ENCODE results near the gene RHBDF2.

The RHBDF2 gene

DNA sequence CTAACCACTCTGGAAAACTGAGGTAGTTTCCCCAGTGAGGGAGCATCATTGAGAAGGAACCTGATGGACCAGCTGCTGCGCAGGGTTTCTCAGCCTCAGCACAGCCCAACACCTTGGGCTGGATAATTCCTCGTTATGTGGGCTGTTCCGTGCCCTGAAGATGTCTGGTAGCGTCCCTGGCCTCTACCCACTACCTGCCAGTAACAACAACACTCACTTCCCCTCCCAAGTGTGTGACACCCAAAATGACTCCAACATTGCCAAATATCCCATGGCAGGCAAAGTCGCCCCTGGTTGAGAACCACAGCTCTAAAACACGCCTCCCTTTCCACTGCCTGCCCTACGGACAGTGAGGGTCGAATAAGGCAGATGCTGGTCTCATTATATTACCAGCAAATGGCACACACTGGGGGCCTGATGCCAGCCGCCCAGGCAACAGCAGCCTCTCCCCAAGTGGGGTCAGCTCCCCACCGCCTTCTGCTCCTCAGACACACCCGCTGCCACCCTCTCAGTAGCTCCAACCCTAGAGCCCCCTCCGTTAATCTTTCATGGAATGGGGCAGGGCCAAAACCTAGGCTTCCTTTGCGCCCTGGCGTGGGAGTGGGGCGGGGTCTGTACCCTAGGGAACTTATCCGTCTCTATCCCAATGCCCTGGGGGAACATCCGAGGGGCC is 1.0 kb downstream of the RHBDF2 start:
- Histone ChIP-seq H3K4me1 (ENCODE audit: control insufficient read depth in 1 of 2, insufficient read depth in 2 of 2, low read length in 2 of 2) (peaks cover 23 to 34% of the 10 kb centered on the region in 2 experiments), H2BK120ac (ENCODE audit: insufficient read depth, low read length, poor library complexity) (no peak overlapping the region), H4K12ac (ENCODE audit: low read depth, low read length) (no peak overlapping the region), H3K36me3 (ENCODE audit: control insufficient read depth in 1 of 2, insufficient read depth in 2 of 2, low read length in 2 of 2) (no peaks in the 10 kb centered on the region), H2BK12ac (ENCODE audit: low read length) (no peak overlapping the region), H3K9ac (ENCODE audit: low read length) (no peak overlapping the region), H3K18ac (ENCODE audit: low read length) (no peak overlapping the region), H2BK5ac (ENCODE audit: low read depth, low read length, poor library complexity) (no peak overlapping the region), H4K8ac (ENCODE audit: low read depth, low read length) (no peak overlapping the region), H3K23ac (ENCODE audit: low read length) (no peak overlapping the region), H3K4me2 (ENCODE audit: low read length) (peak overlapping the region; percentile 95), H3K79me2 (ENCODE audit: control insufficient read depth, insufficient read depth, low read length, poor library complexity) (no peaks in the 10 kb centered on the region), H3K4me3 (ENCODE audit: low read depth, low read length) (no peak overlapping the region), H3K4ac (ENCODE audit: low read depth, low read length) (no peak overlapping the region), H3K79me1 (ENCODE audit: low read length) (peaks cover 5% of the 10 kb centered on the region), H3K14ac (ENCODE audit: low read length) (no peak overlapping the region), H4K91ac (ENCODE audit: low read depth, low read length) (no peak overlapping the region), H3K27me3 (ENCODE audit: insufficient read depth, low read length) (no peaks in the 10 kb centered on the region), H3K9me3 (ENCODE audit: insufficient read depth, low read depth, low read length) (peaks cover 4% of the 10 kb centered on the region), H3K27ac (ENCODE audit: low read depth, low read length) (no peak overlapping the region), H2AFZ (ENCODE audit: insufficient read depth, low read length, poor library complexity) (no peak overlapping the region), H2AK5ac (ENCODE audit: low read length) (no peak overlapping the region)
- no peak for DNase-seq
- WGBS (ENCODE audit: extremely low coverage, insufficient coverage, insufficient read length): no CpG with 5 or more reads among the region's 17 CpGs

DNA sequence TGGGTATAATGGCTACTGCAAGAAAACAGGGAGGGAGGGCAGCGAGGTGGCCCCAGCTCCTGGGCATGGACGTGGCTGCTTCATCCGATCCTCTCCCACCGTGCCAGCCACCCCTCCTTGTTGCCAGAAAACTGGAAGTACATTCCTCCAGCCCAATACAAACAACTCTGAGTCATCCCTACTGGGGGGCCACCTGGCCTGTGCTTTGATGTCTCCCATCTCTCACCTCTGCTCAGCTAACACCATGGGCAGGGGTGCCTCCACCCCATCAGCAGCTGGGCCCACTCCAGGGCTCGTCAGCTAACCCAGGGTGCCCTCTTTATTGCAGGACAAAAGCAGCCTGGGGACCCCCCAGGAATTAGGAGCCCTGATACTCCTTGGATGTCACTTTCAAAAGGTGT is 2.0 kb downstream of the RHBDF2 start:
- Histone ChIP-seq H3K9me3 (ENCODE audit: insufficient read depth, low read depth, low read length) (peaks cover 4% of the 10 kb centered on the region), H3K14ac (ENCODE audit: low read length) (no peak overlapping the region), H2BK12ac (ENCODE audit: low read length) (no peak overlapping the region), H2AFZ (ENCODE audit: insufficient read depth, low read length, poor library complexity) (no peak overlapping the region), H2BK120ac (ENCODE audit: insufficient read depth, low read length, poor library complexity) (no peak overlapping the region), H3K36me3 (ENCODE audit: control insufficient read depth in 1 of 2, insufficient read depth in 2 of 2, low read length in 2 of 2) (no peaks in the 10 kb centered on the region), H3K4ac (ENCODE audit: low read depth, low read length) (no peak overlapping the region), H4K12ac (ENCODE audit: low read depth, low read length) (no peak overlapping the region), H3K4me3 (ENCODE audit: low read depth, low read length) (no peak overlapping the region), H3K27me3 (ENCODE audit: insufficient read depth, low read length) (no peaks in the 10 kb centered on the region), H4K91ac (ENCODE audit: low read depth, low read length) (no peak overlapping the region), H2AK5ac (ENCODE audit: low read length) (no peak overlapping the region), H3K4me2 (ENCODE audit: low read length) (no peak overlapping the region), H3K18ac (ENCODE audit: low read length) (peak overlapping the region; percentile 41), H4K8ac (ENCODE audit: low read depth, low read length) (no peak overlapping the region), H3K79me2 (ENCODE audit: control insufficient read depth, insufficient read depth, low read length, poor library complexity) (no peaks in the 10 kb centered on the region), H3K79me1 (ENCODE audit: low read length) (peaks cover 5% of the 10 kb centered on the region), H3K27ac (ENCODE audit: low read depth, low read length) (no peak overlapping the region), H3K23ac (ENCODE audit: low read length) (no peak overlapping the region), H3K9ac (ENCODE audit: low read length) (no peak overlapping the region), H2BK5ac (ENCODE audit: low read depth, low read length, poor library complexity) (no peak overlapping the region), H3K4me1 (ENCODE audit: control insufficient read depth in 1 of 2, insufficient read depth in 2 of 2, low read length in 2 of 2) (peaks cover 23 to 34% of the 10 kb centered on the region in 2 experiments)
- DNase-seq: no peak
- no CpG with 5 or more reads among the region's 5 CpGs for WGBS (ENCODE audit: extremely low coverage, insufficient coverage, insufficient read length)

DNA sequence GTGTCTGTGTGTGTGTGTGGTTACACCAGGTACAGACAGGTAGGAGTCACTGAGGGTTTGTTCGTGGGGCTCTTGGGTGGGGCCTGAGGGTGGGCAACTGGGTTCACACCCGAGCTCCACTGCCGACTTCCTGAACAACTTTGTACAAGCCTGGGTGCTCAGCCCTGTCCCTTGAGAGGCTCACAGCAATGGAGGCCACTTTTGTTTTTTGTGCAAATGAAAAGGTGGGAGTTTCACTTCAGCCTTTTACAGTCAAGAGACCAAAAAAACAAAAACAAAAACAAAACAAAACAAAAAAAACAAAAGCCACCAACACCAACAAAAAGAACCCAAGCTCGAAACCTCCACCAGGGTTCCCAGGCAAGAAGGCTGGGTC is 2.4 kb downstream of the RHBDF2 start:
- Histone ChIP-seq H3K36me3 (ENCODE audit: control insufficient read depth in 1 of 2, insufficient read depth in 2 of 2, low read length in 2 of 2) (no peaks in the 10 kb centered on the region), H3K4ac (ENCODE audit: low read depth, low read length) (no peak overlapping the region), H3K9me3 (ENCODE audit: insufficient read depth, low read depth, low read length) (peaks cover 4% of the 10 kb centered on the region), H4K12ac (ENCODE audit: low read depth, low read length) (no peak overlapping the region), H4K8ac (ENCODE audit: low read depth, low read length) (no peak overlapping the region), H2BK12ac (ENCODE audit: low read length) (no peak overlapping the region), H3K4me1 (ENCODE audit: control insufficient read depth in 1 of 2, insufficient read depth in 2 of 2, low read length in 2 of 2) (peaks cover 23 to 34% of the 10 kb centered on the region in 2 experiments), H3K79me2 (ENCODE audit: control insufficient read depth, insufficient read depth, low read length, poor library complexity) (no peaks in the 10 kb centered on the region), H3K79me1 (ENCODE audit: low read length) (peaks cover 5% of the 10 kb centered on the region), H2AK5ac (ENCODE audit: low read length) (no peak overlapping the region), H3K18ac (ENCODE audit: low read length) (no peak overlapping the region), H3K27ac (ENCODE audit: low read depth, low read length) (no peak overlapping the region), H2BK5ac (ENCODE audit: low read depth, low read length, poor library complexity) (no peak overlapping the region), H3K14ac (ENCODE audit: low read length) (no peak overlapping the region), H3K4me2 (ENCODE audit: low read length) (no peak overlapping the region), H4K91ac (ENCODE audit: low read depth, low read length) (no peak overlapping the region), H2AFZ (ENCODE audit: insufficient read depth, low read length, poor library complexity) (no peak overlapping the region), H3K9ac (ENCODE audit: low read length) (no peak overlapping the region), H3K27me3 (ENCODE audit: insufficient read depth, low read length) (no peaks in the 10 kb centered on the region), H2BK120ac (ENCODE audit: insufficient read depth, low read length, poor library complexity) (no peak overlapping the region), H3K23ac (ENCODE audit: low read length) (no peak overlapping the region), H3K4me3 (ENCODE audit: low read depth, low read length) (no peak overlapping the region)
- no CpG with 5 or more reads among the region's 4 CpGs for WGBS (ENCODE audit: extremely low coverage, insufficient coverage, insufficient read length)
- no peak for DNase-seq

DNA sequence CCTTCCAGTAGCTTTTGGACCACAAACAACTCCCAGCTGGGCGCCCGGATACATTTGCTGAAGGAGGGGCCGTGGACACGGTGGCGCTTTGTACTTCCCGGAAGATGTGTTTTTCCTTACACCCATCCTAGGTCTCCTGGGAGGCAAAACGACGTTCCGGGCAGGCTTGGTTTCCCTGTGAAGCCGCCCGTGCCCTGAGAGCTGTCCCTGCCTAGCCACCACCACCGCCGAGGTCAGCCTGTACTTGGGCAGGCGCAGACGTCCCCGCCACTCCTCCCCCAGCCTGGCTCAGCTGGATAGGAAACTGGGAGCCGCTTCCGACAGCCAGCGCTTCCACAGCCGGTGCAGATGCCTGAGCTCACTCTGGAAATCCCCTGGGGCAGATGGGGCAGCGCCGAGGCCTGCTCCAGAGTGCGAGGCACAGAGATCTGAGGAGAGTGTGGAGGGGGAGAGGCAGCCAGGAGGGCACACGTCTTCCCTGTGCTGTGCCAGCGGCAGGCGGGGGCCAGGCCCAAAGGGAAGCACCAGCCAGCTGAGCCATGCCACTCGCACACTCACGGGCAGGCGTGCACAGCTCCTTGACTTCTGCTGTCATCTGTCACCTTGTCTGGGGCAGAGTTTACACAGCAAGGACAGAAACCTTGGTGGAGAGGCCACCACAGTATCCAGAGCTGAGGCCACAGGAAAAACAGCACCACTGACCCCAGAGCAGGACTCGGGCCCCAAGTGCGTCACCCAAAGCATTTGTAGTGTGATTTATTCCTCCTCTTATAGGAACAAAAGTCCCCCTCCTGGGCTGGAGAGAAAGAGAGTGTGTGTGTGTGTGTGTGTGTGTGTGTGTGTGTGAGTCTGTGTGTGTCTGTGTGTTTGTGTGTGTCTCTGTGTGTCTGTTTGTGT is 3.0 kb downstream of the RHBDF2 start:
- WGBS (ENCODE audit: extremely low coverage, insufficient coverage, insufficient read length): no CpG with 5 or more reads among the region's 31 CpGs
- Histone ChIP-seq H3K4me3 (ENCODE audit: low read depth, low read length) (no peak overlapping the region), H2BK12ac (ENCODE audit: low read length) (no peak overlapping the region), H3K23ac (ENCODE audit: low read length) (no peak overlapping the region), H4K12ac (ENCODE audit: low read depth, low read length) (no peak overlapping the region), H3K14ac (ENCODE audit: low read length) (no peak overlapping the region), H3K4me1 (ENCODE audit: control insufficient read depth in 1 of 2, insufficient read depth in 2 of 2, low read length in 2 of 2) (peaks cover 23 to 36% of the 10 kb centered on the region in 2 experiments), H2BK120ac (ENCODE audit: insufficient read depth, low read length, poor library complexity) (no peak overlapping the region), H3K4me2 (ENCODE audit: low read length) (no peak overlapping the region), H3K79me2 (ENCODE audit: control insufficient read depth, insufficient read depth, low read length, poor library complexity) (no peaks in the 10 kb centered on the region), H3K36me3 (ENCODE audit: control insufficient read depth in 1 of 2, insufficient read depth in 2 of 2, low read length in 2 of 2) (no peaks in the 10 kb centered on the region), H4K91ac (ENCODE audit: low read depth, low read length) (no peak overlapping the region), H2AK5ac (ENCODE audit: low read length) (no peak overlapping the region), H3K4ac (ENCODE audit: low read depth, low read length) (no peak overlapping the region), H3K9ac (ENCODE audit: low read length) (no peak overlapping the region), H3K18ac (ENCODE audit: low read length) (no peak overlapping the region), H2BK5ac (ENCODE audit: low read depth, low read length, poor library complexity) (no peak overlapping the region), H3K9me3 (ENCODE audit: insufficient read depth, low read depth, low read length) (peaks cover 4% of the 10 kb centered on the region), H4K8ac (ENCODE audit: low read depth, low read length) (no peak overlapping the region), H3K27me3 (ENCODE audit: insufficient read depth, low read length) (no peaks in the 10 kb centered on the region), H3K79me1 (ENCODE audit: low read length) (peaks cover 5% of the 10 kb centered on the region), H2AFZ (ENCODE audit: insufficient read depth, low read length, poor library complexity) (no peak overlapping the region), H3K27ac (ENCODE audit: low read depth, low read length) (peak overlapping the region; percentile 2)
- DNase-seq: peak; percentile 52 to 72

Measured in trophoblast cell (in vitro differentiated cells and primary cell).